ENCODE measurements around the gene CBLB. TPM values are rescaled to one million over a fixed set of nuclear protein-coding genes. Genes with fewer than 3 reads are reported as not detected.

CBLB gene
- total and polyA plus RNA-seq, 7 donors: 4.2 to 18.2 (median 12.1) TPM

GRCh38 chr3:105865867-105866350 is 2.9 kb downstream of the CBLB start:
- H3K27ac ChIP-seq: no peak overlapping the region
- ATAC-seq: no peak
- no peak for TF ChIP-seq CTCF (IDR thresholded peaks at IDR 0.05)
- peaks cover 0 to 9% of the 10 kb centered on the region in 2 donors for H3K36me3 ChIP-seq (ENCODE audit: insufficient read depth in 1 of 2, low read depth in 1 of 2)
- peak overlapping the region; percentile 96 for H3K4me3 ChIP-seq
- no peaks in the 10 kb centered on the region for H3K27me3 ChIP-seq (ENCODE audit: insufficient read depth in 3 of 3, low read length in 2 of 3)
- H3K4me1 ChIP-seq: peaks cover 46% of the 10 kb centered on the region
- intact Hi-C loops (cut with DNase I): loop anchor here in 1 of 2 donors (5.0 kb wide), 1 partner anchor 741 kb away; no protein-coding TSS in a partner anchor
- 68 to 71% (median 71%) methylated on average over 1 of the region's 1 CpG for WGBS, 3 donors
- no peaks in the 10 kb centered on the region for H3K9me3 ChIP-seq
- no peak for DNase-seq

DNA sequence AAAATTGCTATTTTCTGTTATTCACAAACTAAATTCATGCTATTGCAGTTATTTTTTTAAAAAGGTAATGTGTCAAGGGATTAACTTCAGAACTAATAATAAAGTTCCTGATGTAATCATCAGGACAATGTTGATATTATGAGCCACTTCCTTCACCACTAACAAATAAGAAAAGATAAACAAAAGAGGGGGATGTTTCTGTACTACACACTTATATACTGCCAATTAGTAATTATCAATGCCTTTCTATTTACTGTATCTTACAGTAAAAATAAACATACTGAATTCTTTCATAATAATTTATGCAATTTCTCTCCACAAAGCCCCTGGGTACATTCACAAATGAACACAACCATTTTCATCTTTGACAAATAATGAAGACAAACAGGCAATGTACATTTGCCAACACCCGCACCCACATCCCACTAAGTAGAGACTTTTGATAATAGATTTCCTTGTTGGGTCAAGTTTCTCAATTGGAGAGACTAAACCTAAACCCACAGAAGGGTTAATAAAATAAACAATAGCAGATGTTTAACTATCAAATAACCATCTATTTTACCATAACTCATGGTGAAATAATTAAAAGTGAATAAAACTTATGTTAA is 3.7 kb downstream of the CBLB start:
- intact Hi-C loops (cut with DNase I): loop anchor here in 1 of 2 donors (5.0 kb wide), 1 partner anchor 742 kb away; no protein-coding TSS in a partner anchor
- H3K27ac ChIP-seq: no peak overlapping the region

GRCh38 chr3:105864212-105864611 is 4.6 kb downstream of the CBLB start:
- intact Hi-C loops (cut with DNase I): no loop called here

More for the DNA sequence above, 3.7 kb downstream of the CBLB start:
- Histone ChIP-seq H3K36me3 (ENCODE audit: insufficient read depth in 1 of 2, low read depth in 1 of 2) (peaks cover 0 to 15% of the 10 kb centered on the region in 2 donors), H3K4me1 (peaks cover 51% of the 10 kb centered on the region), H3K9me3 (no peaks in the 10 kb centered on the region), H3K4me3 (peak overlapping the region; percentile 96), H3K27me3 (ENCODE audit: insufficient read depth in 3 of 3, low read length in 2 of 3) (no peaks in the 10 kb centered on the region)
- 75 to 86% (median 79%) methylated on average over 1 of the region's 1 CpG for WGBS, 3 donors
- DNase-seq (no peak), ATAC-seq (no peak)
- no peak for TF ChIP-seq CTCF (IDR thresholded peaks at IDR 0.05)

GRCh38 chr3:105863608-105864007 is 5.2 kb downstream of the CBLB start:
- ATAC-seq: no peak
- Histone ChIP-seq H3K4me3 (no peak overlapping the region), H3K27me3 (ENCODE audit: insufficient read depth in 3 of 3, low read length in 2 of 3) (no peaks in the 10 kb centered on the region), H3K9me3 (no peaks in the 10 kb centered on the region), H3K4me1 (peaks cover 46% of the 10 kb centered on the region), H3K27ac (no peak overlapping the region), H3K36me3 (ENCODE audit: insufficient read depth in 1 of 2, low read depth in 1 of 2) (peaks cover 0 to 24% of the 10 kb centered on the region in 2 donors)
- DNase-seq: no peak
- intact Hi-C loops (cut with DNase I): no loop called here
- 84 to 94% (median 91%) methylated on average over 1 of the region's 1 CpG for WGBS, 3 donors
- no peak for TF ChIP-seq CTCF (IDR thresholded peaks at IDR 0.05)

More at GRCh38 chr3:105864212-105864611, 4.6 kb downstream of the CBLB start:
- Histone ChIP-seq H3K9me3 (no peaks in the 10 kb centered on the region), H3K4me3 (peak overlapping the region; percentile 96), H3K27me3 (ENCODE audit: insufficient read depth in 3 of 3, low read length in 2 of 3) (no peaks in the 10 kb centered on the region), H3K4me1 (peaks cover 46% of the 10 kb centered on the region), H3K36me3 (ENCODE audit: insufficient read depth in 1 of 2, low read depth in 1 of 2) (peaks cover 0 to 19% of the 10 kb centered on the region in 2 donors), H3K27ac (no peak overlapping the region)
- ATAC-seq: no peak
- no peak for DNase-seq
- TF ChIP-seq CTCF (IDR thresholded peaks at IDR 0.05): no peak
- WGBS, 3 donors: 69 to 83% (median 75%) methylated on average over 4 of the region's 4 CpGs

Measured in psoas muscle (tissue), 8 donors.